Choroid plexus epithelial cell (primary cell): ENCODE data around the gene DNAJC7.

ENCODE experiments used
- DNase-seq: peaks from one replicate; pipeline ENCODE4 v3.0.0-alpha.2; 2010; ENCODE audit warnings: low read depth
- H3K4me3 ChIP-seq: 2 replicates; pipeline ENCODE4 v1.5.1; 2011; ENCODE audit warnings: low read depth, mild to moderate bottlenecking, control low read depth, low read length, moderate library complexity
- TF ChIP-seq, protein P1 (sequence below): conservative IDR thresholded peaks from 2 replicates; pipeline ENCODE4 v1.5.1; 2011; ENCODE audit warnings: low read depth, mild to moderate bottlenecking, control low read depth, inconsistent platforms, low read length, moderate library complexity

Gene DNAJC7

DNA sequence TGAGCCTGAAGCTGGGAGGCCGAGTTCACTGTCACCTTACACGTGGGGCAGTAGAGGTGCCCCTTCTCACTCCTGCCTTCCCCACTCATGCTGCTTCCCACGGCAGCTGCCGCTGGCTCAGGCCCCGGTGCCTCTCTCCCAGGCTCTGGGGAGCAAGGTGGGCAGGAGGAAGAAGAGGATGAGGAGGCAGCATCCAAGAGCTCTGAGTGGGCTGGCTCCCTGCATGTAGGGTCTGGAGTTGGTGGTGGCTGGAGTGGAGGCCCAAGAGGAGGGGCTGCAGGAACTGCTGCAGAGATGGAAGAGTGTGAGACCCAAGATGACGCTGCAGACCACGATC, 11.5 kb upstream of the DNAJC7 start:
- H3K4me3 ChIP-seq: no peak overlapping the region
- no peak for DNase-seq
- TF ChIP-seq, protein P1, sequence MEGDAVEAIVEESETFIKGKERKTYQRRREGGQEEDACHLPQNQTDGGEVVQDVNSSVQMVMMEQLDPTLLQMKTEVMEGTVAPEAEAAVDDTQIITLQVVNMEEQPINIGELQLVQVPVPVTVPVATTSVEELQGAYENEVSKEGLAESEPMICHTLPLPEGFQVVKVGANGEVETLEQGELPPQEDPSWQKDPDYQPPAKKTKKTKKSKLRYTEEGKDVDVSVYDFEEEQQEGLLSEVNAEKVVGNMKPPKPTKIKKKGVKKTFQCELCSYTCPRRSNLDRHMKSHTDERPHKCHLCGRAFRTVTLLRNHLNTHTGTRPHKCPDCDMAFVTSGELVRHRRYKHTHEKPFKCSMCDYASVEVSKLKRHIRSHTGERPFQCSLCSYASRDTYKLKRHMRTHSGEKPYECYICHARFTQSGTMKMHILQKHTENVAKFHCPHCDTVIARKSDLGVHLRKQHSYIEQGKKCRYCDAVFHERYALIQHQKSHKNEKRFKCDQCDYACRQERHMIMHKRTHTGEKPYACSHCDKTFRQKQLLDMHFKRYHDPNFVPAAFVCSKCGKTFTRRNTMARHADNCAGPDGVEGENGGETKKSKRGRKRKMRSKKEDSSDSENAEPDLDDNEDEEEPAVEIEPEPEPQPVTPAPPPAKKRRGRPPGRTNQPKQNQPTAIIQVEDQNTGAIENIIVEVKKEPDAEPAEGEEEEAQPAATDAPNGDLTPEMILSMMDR: no peak

DNA sequence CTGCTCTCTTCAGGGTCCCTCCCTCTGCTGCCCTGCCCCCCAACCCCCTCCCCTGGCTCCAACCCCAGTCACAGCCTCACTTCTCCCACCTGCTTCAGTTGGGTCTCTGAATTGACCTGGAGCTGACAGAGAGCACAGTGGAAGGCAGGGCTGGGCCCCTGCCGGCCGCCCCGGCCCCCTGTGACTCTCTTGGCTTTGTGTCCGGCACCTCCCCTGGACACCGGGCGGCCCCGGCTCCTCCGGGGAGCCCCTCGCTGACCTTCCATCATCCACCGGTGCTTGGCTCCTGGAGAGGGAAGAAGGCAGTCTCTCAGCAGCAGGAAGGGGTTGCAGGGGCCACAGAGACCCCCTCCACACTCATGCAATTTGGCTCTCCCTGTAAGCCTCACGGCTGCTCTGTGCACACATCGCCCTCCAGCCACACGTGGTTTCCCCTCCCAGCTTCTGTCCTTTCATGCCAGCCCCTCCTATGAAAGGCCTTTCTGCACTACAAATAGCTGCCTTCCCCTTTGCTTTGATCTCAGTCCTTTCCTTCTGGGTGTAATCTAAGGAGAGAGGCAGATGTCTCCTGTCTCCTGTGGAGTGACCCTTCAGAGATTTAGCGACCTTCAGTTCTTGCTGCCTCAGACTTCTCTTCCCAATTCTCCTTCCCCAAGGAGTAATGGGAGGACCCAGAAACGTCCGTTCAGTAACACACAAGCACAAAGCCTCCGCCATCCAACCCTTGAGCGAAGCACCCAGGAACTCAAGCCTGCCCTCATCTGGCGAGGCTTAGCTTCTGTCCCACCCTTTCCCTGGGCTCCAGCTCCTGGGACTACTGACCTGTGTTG, 10.9 kb upstream of the DNAJC7 start:
- peak; percentile 29 for DNase-seq
- TF ChIP-seq, protein P1: peak; percentile 60
- H3K4me3 ChIP-seq: no peak overlapping the region

DNA sequence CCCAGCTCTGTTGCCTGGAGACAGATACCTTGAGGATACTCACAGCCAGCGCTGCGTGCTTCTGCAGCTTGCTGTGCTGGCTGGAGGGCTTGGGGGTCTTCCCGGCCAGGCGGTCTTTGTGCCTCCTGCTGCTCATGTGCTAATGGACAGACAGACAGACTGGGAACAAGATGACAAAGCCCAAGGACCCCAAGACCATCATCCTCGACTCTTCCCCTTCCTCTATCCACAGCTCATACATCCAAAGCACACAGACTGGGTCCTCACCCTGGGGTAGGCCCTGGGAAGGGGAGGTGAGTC, 10.3 kb upstream of the DNAJC7 start:
- DNase-seq: no peak
- TF ChIP-seq, protein P1: no peak
- H3K4me3 ChIP-seq: no peak overlapping the region

DNA sequence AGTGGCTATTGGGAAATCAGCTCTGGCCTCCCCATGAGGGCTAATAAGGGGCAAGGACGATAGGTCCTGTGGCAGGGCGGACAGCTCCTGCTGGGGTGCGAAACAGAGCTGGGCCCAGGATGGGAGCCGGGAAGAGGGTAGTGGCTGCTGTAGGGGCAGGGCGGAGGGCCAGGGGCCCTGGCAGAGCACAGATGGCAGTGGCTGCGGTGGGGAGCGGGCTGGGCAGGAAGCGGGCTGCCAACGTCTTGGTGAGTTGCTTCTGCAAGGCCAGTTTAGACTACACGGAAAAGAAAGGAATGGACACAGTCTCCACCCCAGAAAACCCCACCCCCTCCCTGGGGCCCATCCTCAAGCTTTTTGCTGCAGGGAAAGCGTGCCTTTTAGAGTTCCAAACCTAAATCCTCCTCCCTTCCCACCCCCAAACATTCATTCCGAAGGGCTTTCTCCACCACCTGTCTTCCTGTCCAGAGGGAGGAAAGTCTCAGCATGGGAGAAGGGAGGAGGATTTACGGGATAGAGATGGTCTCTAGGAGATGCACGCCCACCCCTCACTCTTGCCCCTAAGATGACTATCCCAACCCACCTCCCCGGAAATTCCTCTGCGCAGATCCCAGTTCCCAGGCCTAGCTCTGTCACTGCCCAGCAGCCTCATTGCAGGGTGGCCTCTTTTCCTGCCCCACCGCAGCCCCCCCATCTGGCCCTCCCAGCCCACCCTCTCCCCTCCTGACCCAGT, 9.8 kb upstream of the DNAJC7 start:
- no peak for DNase-seq
- TF ChIP-seq, protein P1: no peak
- no peak overlapping the region for H3K4me3 ChIP-seq

DNA sequence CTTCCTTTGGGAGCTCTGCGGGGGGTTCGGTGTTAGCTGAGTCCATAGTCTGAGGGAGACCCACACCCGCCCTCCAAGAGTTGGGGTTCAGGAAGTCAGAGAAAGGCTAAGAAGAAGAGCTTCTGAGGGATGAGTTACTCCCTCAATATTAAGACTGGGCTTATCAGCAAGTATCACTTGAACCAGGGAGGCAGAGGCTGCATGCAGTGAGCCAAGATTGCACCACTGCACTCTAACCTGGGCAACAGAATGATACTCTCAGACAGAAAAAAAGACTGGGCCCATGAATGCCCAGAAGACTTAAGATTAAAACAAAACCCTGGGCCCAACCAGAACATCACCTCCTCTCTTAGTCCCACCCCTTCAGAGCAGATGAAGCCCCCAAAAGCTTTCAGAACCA, 8.7 kb upstream of the DNAJC7 start:
- no peak overlapping the region for H3K4me3 ChIP-seq
- TF ChIP-seq, protein P1: no peak

DNA sequence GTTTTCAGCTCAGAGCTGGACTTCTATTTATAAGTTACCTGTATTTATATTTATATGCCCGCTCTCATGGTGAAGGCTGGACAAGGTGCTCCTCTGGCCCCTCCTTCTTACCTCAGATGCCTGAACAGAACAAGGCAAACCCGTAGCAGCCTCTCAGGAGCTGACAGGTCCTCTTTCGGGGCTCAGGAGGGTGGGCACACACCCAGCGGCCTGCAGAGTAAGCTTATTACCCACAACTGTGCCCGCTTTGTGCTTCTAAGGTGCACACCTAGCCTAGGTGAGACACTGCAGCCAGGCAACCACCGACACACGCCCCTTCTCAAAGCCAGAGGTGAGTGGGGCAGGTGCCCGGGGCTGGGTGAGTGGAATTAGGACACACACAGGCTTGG, 7.9 kb upstream of the DNAJC7 start:
- DNase-seq: no peak
- TF ChIP-seq, protein P1: no peak
- no peak overlapping the region for H3K4me3 ChIP-seq

More for the DNA sequence above, 8.7 kb upstream of the DNAJC7 start:
- no peak for DNase-seq
